Omental fat pad (tissue), 4 donors: ENCODE results near the gene PDE11A. TPM values are rescaled to one million over a fixed set of nuclear protein-coding genes. Genes with fewer than 3 reads are reported as not detected.

Source experiments
- ATAC-seq: fragments of 150-250 bp; one replicate; pipeline ENCODE4 v1.9.1; 2016; ENCODE audit warnings: mild to moderate bottlenecking, moderate library complexity; ENCODE audit not compliant: low FRiP score
- DNase-seq: peaks from one replicate; pipeline ENCODE4 v3.0.0-alpha.2; 2019; ENCODE audit warnings: low spot score
- CTCF ChIP-seq, 3 donors: fragments of 450-650 bp; IDR thresholded peaks; one replicate each; pipeline ENCODE4 v1.5.1; 2016 to 2017; ENCODE audit warnings: antibody characterized with exemption in 3 of 3, mild to moderate bottlenecking in 3 of 3, moderate library complexity in 2 of 3
- total RNA-seq, 4 donors: library from RNA; depleted of rRNA; stranded (reverse); fragments of >200 nt; gene quantifications; one replicate each; pipeline ENCODE4 v1.1.0, GENCODE V29; 2016

The PDE11A gene
- total RNA-seq, 4 donors from 2014 or later, result 0.16 to 0.65 TPM; not detected in 2

- ATAC-seq (no peak), DNase-seq (no peak)
- no peak for TF ChIP-seq CTCF (IDR thresholded peaks at IDR 0.05)
Observed at GRCh38 chr2:177669625-177670330, 402.8 kb downstream of the PDE11A start.

GRCh38 chr2:177669201-177669600 is 403.4 kb downstream of the PDE11A start:
- no peak for TF ChIP-seq CTCF (IDR thresholded peaks at IDR 0.05)
- ATAC-seq, result no peak
- DNase-seq, result no peak

GRCh38 chr2:177668617-177669016 is 404.0 kb downstream of the PDE11A start:
- DNase-seq (no peak), ATAC-seq (no peak)
- TF ChIP-seq CTCF (IDR thresholded peaks at IDR 0.05), result no peak

DNA sequence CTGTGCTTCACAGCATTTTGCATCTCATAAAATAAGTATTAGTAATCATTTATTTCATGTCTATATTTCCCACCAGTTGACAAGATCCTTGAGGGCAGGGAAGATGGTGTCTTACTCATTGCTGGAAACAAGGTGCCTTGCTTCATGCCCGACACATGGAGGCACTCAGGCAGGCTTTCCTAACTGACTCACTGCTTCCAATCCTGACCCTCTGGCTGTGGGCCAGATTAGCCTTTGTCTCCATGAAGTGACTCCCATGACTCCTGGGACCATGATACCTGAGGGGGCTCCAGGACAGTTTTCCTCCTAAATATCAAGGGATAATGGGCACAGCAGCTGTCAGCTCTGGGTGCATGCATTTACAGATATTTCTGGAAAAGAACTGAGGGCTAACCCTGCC is 405.0 kb downstream of the PDE11A start:
- TF ChIP-seq CTCF (IDR thresholded peaks at IDR 0.05), result no peak
- ATAC-seq, result no peak
- DNase-seq, result no peak

GRCh38 chr2:177666408-177666807 is 406.2 kb downstream of the PDE11A start:
- no peak for DNase-seq
- ATAC-seq, result no peak
- no peak for TF ChIP-seq CTCF (IDR thresholded peaks at IDR 0.05)

DNA sequence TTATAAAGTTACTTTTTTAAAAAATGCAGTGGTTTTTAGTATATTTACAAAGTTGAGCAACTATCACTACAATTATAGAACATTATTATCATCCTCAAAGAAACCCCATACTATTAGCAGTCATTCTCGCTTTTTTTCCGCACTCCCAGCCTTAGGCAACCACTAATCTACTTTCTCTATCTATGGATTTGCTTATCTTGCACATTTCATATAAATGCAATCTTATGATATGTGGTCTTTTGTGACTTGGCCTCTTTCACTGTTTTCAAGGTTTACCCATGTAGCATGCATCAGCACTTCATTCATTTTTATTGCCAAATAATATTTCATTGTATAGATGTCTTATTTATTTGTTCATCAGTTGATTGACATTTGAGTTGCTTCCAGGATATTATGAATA is 406.6 kb downstream of the PDE11A start:
- no peak for ATAC-seq
- TF ChIP-seq CTCF (IDR thresholded peaks at IDR 0.05), result no peak
- DNase-seq, result no peak

- no peak for ATAC-seq
- DNase-seq, result no peak
- no peak for TF ChIP-seq CTCF (IDR thresholded peaks at IDR 0.05)
Observed at GRCh38 chr2:177665328-177665727, 407.2 kb downstream of the PDE11A start.
